SK-N-SH (cell line): ENCODE data around the gene GPR42. TPM values are rescaled to one million over a fixed set of nuclear protein-coding genes. Genes with fewer than 3 reads are reported as not detected.

Experiments
- CTCF ChIA-PET: fragments of 300-600, 350-600 bp; formaldehyde crosslinking; extraction: SDS; loops from one replicate; lab custom pipeline; 2021; lab: Yijun Ruan, JAX
- POLR2A ChIA-PET: fragments of 350-600 bp; sonication (Branson Sonifier 250); formaldehyde crosslinking; extraction: SDS; loops from one replicate; lab custom pipeline; 2020; ENCODE audit warnings: antibody characterized with exemption, inconsistent platforms; lab: Yijun Ruan, JAX
- DNase-seq: peaks from one replicate; pipeline ENCODE4 v3.0.0; 2012
- H2AFZ ChIP-seq: fragments of 200-600 bp; sonication (generic); 2 replicates; pipeline ENCODE4 v1.8.1; 2016; ENCODE audit warnings: antibody characterized with exemption, mild to moderate bottlenecking, low read depth
- H3F3A ChIP-seq: fragments of 200-600 bp; sonication (generic); replicated peaks from 2 replicates; pipeline ENCODE3; 2016; ENCODE audit warnings: antibody characterized with exemption, mild to moderate bottlenecking; ENCODE audit not compliant: insufficient read depth
- H3K27ac ChIP-seq, 2 experiments: fragments of 200-500 bp in 1 of 2; fragments of 200-600 bp in 1 of 2; sonication (Bioruptor generic) in 1 of 2; sonication (generic), shearing (Covaris generic) in 1 of 2; 2 replicates each; pipeline versions ENCODE4 v1.5.1 to v1.6.1; 2014 to 2016; ENCODE audit warnings: low read depth in 2 of 2, inconsistent platforms in 1 of 2, low read length in 1 of 2, mild to moderate bottlenecking in 1 of 2, mixed read lengths in 1 of 2
- H3K27me3 ChIP-seq: fragments of 200-600 bp; sonication (generic), shearing (Covaris generic); 2 replicates; pipeline ENCODE4 v1.6.1; 2016; ENCODE audit warnings: mixed run types; ENCODE audit not compliant: insufficient read depth
- H3K36me3 ChIP-seq, 2 experiments: fragments of 200-500 bp in 1 of 2; fragments of 200-600 bp in 1 of 2; sonication (Bioruptor generic) in 1 of 2; sonication (generic) in 1 of 2; replicated peaks in 1 of 2; 2 replicates each; pipeline versions ENCODE3 to v1.5.1; 2014 to 2016; ENCODE audit warnings: low read length in 1 of 2, mild to moderate bottlenecking in 1 of 2; ENCODE audit not compliant: insufficient read depth in 2 of 2, control insufficient read depth in 1 of 2
- H3K4me1 ChIP-seq, 2 experiments: fragments of 200-500 bp in 1 of 2; fragments of 200-600 bp in 1 of 2; sonication (Bioruptor generic) in 1 of 2; sonication (generic), shearing (Covaris generic) in 1 of 2; 2 replicates each; pipeline versions ENCODE4 v1.5.1 to v1.6.1; 2014 to 2016; ENCODE audit warnings: low read depth in 1 of 2, low read length in 1 of 2, mixed run types in 1 of 2; ENCODE audit not compliant: insufficient read depth in 2 of 2, control insufficient read depth in 1 of 2
- H3K4me2 ChIP-seq: fragments of 200-600 bp; sonication (generic), shearing (Covaris generic); 2 replicates; pipeline ENCODE4 v1.6.1; 2017; ENCODE audit warnings: mixed run types
- H3K4me3 ChIP-seq, 2 experiments: fragments of 200-500 bp in 1 of 2; fragments of 200-600 bp in 1 of 2; sonication (Bioruptor generic) in 1 of 2; sonication (generic), shearing (Covaris generic) in 1 of 2; 2 replicates each; pipeline versions ENCODE4 v1.5.1 to v1.8.1; 2014 to 2016; ENCODE audit warnings: low read depth in 2 of 2, inconsistent platforms in 1 of 2, low read length in 1 of 2, mild to moderate bottlenecking in 1 of 2, mixed read lengths in 1 of 2, moderate library complexity in 1 of 2
- H3K79me2 ChIP-seq: fragments of 200-600 bp; sonication (generic); 2 replicates; pipeline ENCODE4 v1.8.1; 2017; ENCODE audit warnings: mild to moderate bottlenecking; ENCODE audit not compliant: insufficient read depth
- H3K9ac ChIP-seq: fragments of 200-600 bp; sonication (generic); 2 replicates; pipeline ENCODE4 v1.6.1; 2017; ENCODE audit warnings: mixed run types
- H3K9me2 ChIP-seq: fragments of 200-600 bp; sonication (generic); 2 replicates; pipeline ENCODE4 v1.6.1; 2017; ENCODE audit warnings: mixed run types
- H3K9me3 ChIP-seq: fragments of 200-600 bp; sonication (generic); 2 replicates; pipeline ENCODE4 v1.6.1; 2017; ENCODE audit warnings: mixed run types, mild to moderate bottlenecking, moderate library complexity
- H4K20me1 ChIP-seq: fragments of 200-600 bp; sonication (generic); 2 replicates; pipeline ENCODE4 v1.6.1; 2017; ENCODE audit warnings: mild to moderate bottlenecking, mixed run types; ENCODE audit not compliant: insufficient read depth
- ELF1 ChIP-seq: IDR thresholded peaks from 2 replicates; pipeline ENCODE4 v1.4.0; 2012
- EP300 ChIP-seq, 2 experiments: IDR thresholded peaks; 2 replicates each; pipeline versions ENCODE4 v1.4.0 to v1.6.1; 2012; ENCODE audit warnings: borderline replicate concordance in 1 of 2, low read depth in 1 of 2, low read length in 1 of 2
- EZH2phosphoT487 ChIP-seq: fragments of 200-600 bp; sonication (generic); IDR thresholded peaks from 2 replicates; pipeline ENCODE4 v1.6.1; 2017; ENCODE audit warnings: low read depth, mixed run types, mild to moderate bottlenecking, antibody characterized with exemption, moderate library complexity, borderline replicate concordance
- FOXM1 ChIP-seq: IDR thresholded peaks from 2 replicates; pipeline ENCODE4 v1.4.0; 2012; ENCODE audit warnings: low read depth, mild to moderate bottlenecking
- GABPA ChIP-seq: IDR thresholded peaks from 2 replicates; pipeline ENCODE4 v1.4.0; 2012; ENCODE audit warnings: low read depth, mild to moderate bottlenecking
- GATA2 ChIP-seq: sonication (generic); formaldehyde crosslinking; IDR thresholded peaks from 2 replicates; pipeline ENCODE4 v1.5.0; 2020; ENCODE audit warnings: mild to moderate bottlenecking, missing genetic modification reagents
- JUND ChIP-seq: IDR thresholded peaks from 2 replicates; pipeline ENCODE4 v1.4.0; 2012
- MEF2A ChIP-seq: IDR thresholded peaks from 2 replicates; pipeline ENCODE4 v1.4.0; 2012; ENCODE audit warnings: low read depth, borderline replicate concordance
- MXI1 ChIP-seq: IDR thresholded peaks from 2 replicates; pipeline ENCODE4 v1.6.1; 2012; ENCODE audit warnings: mild to moderate bottlenecking, low read depth, low read length, improper control_type of control experiment
- NRF1 ChIP-seq: IDR thresholded peaks from 2 replicates; pipeline ENCODE4 v1.6.1; 2012; ENCODE audit warnings: low read depth, mild to moderate bottlenecking, low read length
- POLR2AphosphoS5 ChIP-seq: IDR thresholded peaks from 2 replicates; pipeline ENCODE4 v1.6.1; 2012; ENCODE audit warnings: low read depth, low read length
- RAD21 ChIP-seq: IDR thresholded peaks from 2 replicates; pipeline ENCODE4 v1.6.1; 2012; ENCODE audit warnings: mild to moderate bottlenecking, low read length
- RCOR1 ChIP-seq: fragments of 150-350 bp; IDR thresholded peaks from 2 replicates; pipeline ENCODE4 v1.6.1; 2017; ENCODE audit warnings: antibody characterized with exemption, low read length
- SMC3 ChIP-seq: IDR thresholded peaks from 2 replicates; pipeline ENCODE4 v1.6.1; 2012; ENCODE audit warnings: low read depth, low read length, improper control_type of control experiment
- TAF1 ChIP-seq: IDR thresholded peaks from 2 replicates; pipeline ENCODE4 v1.6.1; 2012; ENCODE audit warnings: low read depth, mild to moderate bottlenecking, low read length, moderate library complexity, borderline replicate concordance
- TEAD4 ChIP-seq: IDR thresholded peaks from 2 replicates; pipeline ENCODE4 v1.4.0; 2012; ENCODE audit warnings: mild to moderate bottlenecking, borderline replicate concordance; ENCODE audit not compliant: insufficient read depth
- YY1 ChIP-seq: IDR thresholded peaks from 2 replicates; pipeline ENCODE4 v1.4.0; 2012; ENCODE audit warnings: low read depth, mild to moderate bottlenecking
- WGBS: methylation state at CpG from one replicate; pipeline ENCODE4 v1.1.6; 2017; ENCODE audit warnings: low lambda C conversion rate; 5-methylcytosine and 5-hydroxymethylcytosine counted together
- polyA plus RNA-seq, 3 experiments: library from polyadenylated mRNA; depleted of rRNA; stranded (reverse); fragments of >200 nt; gene quantifications; 2 replicates each; pipeline ENCODE4 v1.2.3, GENCODE V29; 2012
- TF ChIP-seq, protein P1 (sequence below): IDR thresholded peaks from 2 replicates; pipeline ENCODE4 v1.6.1; 2012; ENCODE audit warnings: mild to moderate bottlenecking, low read depth, low read length, moderate library complexity
- TF ChIP-seq, protein P2 (sequence below): fragments of 150-350 bp; IDR thresholded peaks from 2 replicates; pipeline ENCODE4 v1.6.1; 2017; ENCODE audit warnings: antibody characterized with exemption, low read length, low read depth, borderline replicate concordance
- TF ChIP-seq, protein P3 (sequence below): fragments of 200-600 bp; sonication (generic); IDR thresholded peaks from 2 replicates; pipeline ENCODE4 v1.6.1; 2017; ENCODE audit warnings: antibody characterized with exemption, mild to moderate bottlenecking, moderate library complexity

GPR42 gene
- polyA plus RNA-seq, 1 of the 3 experiments (the other 2 are of a cell fraction) = not detected

DNA sequence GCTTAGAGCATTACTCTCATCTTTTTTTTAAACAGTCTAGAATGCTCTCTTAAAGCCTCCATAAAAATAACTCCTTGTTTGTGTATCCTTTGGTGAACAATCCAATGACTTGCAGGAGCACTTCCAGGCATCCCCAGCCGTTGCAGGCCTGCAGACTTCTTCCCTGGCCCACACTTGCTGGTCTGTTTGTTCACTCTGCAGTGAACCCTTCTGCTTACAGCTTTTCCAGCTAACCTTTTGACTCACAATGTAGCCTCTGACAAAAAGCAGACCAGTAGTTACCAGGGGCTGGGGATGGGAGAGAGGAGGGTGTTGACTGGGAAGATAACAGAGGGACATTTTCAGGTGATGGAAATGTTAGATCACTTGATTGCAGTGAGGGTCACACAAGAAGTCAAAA is 9.1 kb downstream of the GPR42 start:
- ChIA-PET CTCF (no interaction called here), POLR2A (no interaction called here)

More for the DNA sequence above, 9.1 kb downstream of the GPR42 start:
- Histone ChIP-seq H3K4me1 (no peaks in the 10 kb centered on the region), H4K20me1 (no peaks in the 10 kb centered on the region), H3K9me2 (no peaks in the 10 kb centered on the region), H3K9ac (no peak overlapping the region), H3K79me2 (no peaks in the 10 kb centered on the region), H3K36me3 (no peaks in the 10 kb centered on the region), H3K9me3 (no peaks in the 10 kb centered on the region), H2AFZ (no peak overlapping the region)
- DNase-seq = no peak
- TF ChIP-seq MXI1 (no peak), NRF1 (no peak), RCOR1 (no peak), ELF1 (no peak), TEAD4 (no peak), SMC3 (no peak), EP300 (IDR thresholded peaks at IDR 0.05; ENCODE audit: borderline replicate concordance in 1 of 2, low read depth in 1 of 2, low read length in 1 of 2) (no peak), POLR2AphosphoS5 (no peak), GABPA (no peak), YY1 (no peak), GATA2 (CRISPR knock-in tag) (no peak), FOXM1 (no peak), EZH2phosphoT487 (no peak), MEF2A (no peak), JUND (no peak), RAD21 (no peak), TAF1 (no peak)
- TF ChIP-seq, protein P1, sequence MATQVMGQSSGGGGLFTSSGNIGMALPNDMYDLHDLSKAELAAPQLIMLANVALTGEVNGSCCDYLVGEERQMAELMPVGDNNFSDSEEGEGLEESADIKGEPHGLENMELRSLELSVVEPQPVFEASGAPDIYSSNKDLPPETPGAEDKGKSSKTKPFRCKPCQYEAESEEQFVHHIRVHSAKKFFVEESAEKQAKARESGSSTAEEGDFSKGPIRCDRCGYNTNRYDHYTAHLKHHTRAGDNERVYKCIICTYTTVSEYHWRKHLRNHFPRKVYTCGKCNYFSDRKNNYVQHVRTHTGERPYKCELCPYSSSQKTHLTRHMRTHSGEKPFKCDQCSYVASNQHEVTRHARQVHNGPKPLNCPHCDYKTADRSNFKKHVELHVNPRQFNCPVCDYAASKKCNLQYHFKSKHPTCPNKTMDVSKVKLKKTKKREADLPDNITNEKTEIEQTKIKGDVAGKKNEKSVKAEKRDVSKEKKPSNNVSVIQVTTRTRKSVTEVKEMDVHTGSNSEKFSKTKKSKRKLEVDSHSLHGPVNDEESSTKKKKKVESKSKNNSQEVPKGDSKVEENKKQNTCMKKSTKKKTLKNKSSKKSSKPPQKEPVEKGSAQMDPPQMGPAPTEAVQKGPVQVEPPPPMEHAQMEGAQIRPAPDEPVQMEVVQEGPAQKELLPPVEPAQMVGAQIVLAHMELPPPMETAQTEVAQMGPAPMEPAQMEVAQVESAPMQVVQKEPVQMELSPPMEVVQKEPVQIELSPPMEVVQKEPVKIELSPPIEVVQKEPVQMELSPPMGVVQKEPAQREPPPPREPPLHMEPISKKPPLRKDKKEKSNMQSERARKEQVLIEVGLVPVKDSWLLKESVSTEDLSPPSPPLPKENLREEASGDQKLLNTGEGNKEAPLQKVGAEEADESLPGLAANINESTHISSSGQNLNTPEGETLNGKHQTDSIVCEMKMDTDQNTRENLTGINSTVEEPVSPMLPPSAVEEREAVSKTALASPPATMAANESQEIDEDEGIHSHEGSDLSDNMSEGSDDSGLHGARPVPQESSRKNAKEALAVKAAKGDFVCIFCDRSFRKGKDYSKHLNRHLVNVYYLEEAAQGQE = no peak
- TF ChIP-seq, protein P2, sequence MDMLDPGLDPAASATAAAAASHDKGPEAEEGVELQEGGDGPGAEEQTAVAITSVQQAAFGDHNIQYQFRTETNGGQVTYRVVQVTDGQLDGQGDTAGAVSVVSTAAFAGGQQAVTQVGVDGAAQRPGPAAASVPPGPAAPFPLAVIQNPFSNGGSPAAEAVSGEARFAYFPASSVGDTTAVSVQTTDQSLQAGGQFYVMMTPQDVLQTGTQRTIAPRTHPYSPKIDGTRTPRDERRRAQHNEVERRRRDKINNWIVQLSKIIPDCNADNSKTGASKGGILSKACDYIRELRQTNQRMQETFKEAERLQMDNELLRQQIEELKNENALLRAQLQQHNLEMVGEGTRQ = no peak
- TF ChIP-seq, protein P3, sequence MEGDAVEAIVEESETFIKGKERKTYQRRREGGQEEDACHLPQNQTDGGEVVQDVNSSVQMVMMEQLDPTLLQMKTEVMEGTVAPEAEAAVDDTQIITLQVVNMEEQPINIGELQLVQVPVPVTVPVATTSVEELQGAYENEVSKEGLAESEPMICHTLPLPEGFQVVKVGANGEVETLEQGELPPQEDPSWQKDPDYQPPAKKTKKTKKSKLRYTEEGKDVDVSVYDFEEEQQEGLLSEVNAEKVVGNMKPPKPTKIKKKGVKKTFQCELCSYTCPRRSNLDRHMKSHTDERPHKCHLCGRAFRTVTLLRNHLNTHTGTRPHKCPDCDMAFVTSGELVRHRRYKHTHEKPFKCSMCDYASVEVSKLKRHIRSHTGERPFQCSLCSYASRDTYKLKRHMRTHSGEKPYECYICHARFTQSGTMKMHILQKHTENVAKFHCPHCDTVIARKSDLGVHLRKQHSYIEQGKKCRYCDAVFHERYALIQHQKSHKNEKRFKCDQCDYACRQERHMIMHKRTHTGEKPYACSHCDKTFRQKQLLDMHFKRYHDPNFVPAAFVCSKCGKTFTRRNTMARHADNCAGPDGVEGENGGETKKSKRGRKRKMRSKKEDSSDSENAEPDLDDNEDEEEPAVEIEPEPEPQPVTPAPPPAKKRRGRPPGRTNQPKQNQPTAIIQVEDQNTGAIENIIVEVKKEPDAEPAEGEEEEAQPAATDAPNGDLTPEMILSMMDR = no peak
- TF ChIP-seq, all 33 proteins: peak for 0
- WGBS = 0% methylated on average over 1 of the region's 1 CpG
- H3K27me3 ChIP-seq = peaks cover 17% of the 10 kb centered on the region; the same call in 1 of the 2 replicates
- H3F3A ChIP-seq = no peaks in the 10 kb centered on the region
- H3K27ac ChIP-seq = no peak overlapping the region
- no peak overlapping the region for H3K4me3 ChIP-seq
- H3K4me2 ChIP-seq = no peak overlapping the region
